HS-27A (cell line): Measurements from ENCODE around the gene RFC1.
"Not testable (repeated sequence)": the region's sequence is repeated elsewhere in the genome, so short reads cannot be mapped to it uniquely, and the experiment has no call there.

Source experiments
- DNase-seq: peaks from one replicate; pipeline ENCODE4 v3.0.0-alpha.2; 2012; ENCODE audit warnings: low read depth, missing footprints

Gene RFC1

GRCh38 chr4:39365830-39366771, at the start of gene RFC1:
Gene RFC1, minus strand, starts transcription at chr4:39366362. Its CDS starts 121 bp downstream, at chr4:39366241.
- DNase-seq = peak; percentile 80

DNA sequence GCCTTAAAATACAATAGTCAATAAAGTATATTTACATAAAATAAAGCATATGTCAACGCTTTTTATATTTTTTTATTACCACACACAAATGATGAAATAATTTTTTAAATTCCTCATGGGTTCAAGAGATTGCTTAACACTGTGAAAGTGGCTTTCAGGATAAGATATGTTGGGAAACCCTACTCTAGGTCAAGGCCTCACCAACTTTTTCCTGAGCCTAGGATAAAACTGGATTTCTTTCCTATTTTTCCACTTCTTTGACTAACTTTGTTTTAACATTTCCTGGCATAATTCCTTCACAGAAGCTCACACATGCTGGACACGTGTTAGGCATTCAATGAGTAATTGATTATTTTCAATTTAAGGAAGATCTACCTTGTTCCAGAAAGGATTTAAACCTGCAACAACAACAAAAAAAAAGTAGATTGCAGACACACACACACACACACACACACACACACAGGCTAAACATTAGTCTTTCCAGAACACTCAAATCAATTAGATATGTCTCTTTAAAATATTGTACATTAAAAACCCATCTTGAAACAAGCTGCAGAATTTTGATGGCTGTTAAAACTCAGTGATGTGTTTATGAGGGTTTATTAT, 49.6 kb upstream of the RFC1 start:
- no peak for DNase-seq

DNA sequence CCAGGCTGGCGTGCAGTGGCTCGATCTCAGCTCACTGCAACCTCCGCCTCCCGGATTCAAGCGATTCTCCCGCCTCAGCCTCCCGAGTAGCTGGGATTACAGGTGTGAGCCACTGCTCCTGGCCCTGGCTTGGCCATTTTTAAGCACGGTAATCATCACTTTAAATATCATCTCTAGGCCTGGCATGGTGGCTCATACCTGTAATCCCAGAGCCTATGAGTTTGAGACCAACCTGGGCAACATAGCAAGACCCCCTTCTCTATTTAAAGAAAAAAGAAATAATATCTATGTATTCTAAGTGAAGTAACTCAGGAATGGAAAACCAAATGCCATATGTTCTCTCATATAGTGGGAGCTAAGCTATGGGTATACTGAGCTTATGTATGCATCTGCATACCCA, 45.4 kb upstream of the RFC1 start:
- DNase-seq = not testable (repeated sequence)

DNA sequence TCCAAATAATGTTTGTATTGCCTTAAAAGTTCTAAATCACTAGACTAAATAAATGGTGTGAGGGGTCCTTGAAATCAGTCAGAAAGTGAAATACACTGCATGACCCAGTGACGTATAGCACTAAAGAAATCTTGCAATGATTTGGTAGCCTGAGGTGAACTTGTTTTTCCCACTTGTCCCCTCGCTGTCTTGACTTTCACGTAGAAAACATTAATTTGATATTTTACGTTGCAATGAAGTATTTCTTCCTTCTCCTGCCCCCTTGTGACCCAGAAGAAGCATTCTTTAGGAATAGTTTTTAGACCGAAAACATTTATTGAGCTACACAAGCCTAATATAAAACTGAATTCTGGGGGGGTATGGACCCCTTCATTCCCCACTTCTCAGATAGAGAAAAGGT, 44.3 kb upstream of the RFC1 start:
- DNase-seq = no peak

DNA sequence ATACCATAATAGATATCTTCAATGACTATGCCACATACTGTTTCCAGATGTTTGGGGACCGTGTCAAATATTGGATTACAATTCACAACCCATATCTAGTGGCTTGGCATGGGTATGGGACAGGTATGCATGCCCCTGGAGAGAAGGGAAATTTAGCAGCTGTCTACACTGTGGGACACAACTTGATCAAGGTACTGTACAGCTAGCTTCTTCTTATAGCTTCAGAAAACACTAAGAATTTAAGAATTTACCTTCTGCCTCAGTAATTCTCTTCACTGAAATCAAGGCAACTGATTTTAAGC, 41.4 kb upstream of the RFC1 start:
- DNase-seq = no peak

DNA sequence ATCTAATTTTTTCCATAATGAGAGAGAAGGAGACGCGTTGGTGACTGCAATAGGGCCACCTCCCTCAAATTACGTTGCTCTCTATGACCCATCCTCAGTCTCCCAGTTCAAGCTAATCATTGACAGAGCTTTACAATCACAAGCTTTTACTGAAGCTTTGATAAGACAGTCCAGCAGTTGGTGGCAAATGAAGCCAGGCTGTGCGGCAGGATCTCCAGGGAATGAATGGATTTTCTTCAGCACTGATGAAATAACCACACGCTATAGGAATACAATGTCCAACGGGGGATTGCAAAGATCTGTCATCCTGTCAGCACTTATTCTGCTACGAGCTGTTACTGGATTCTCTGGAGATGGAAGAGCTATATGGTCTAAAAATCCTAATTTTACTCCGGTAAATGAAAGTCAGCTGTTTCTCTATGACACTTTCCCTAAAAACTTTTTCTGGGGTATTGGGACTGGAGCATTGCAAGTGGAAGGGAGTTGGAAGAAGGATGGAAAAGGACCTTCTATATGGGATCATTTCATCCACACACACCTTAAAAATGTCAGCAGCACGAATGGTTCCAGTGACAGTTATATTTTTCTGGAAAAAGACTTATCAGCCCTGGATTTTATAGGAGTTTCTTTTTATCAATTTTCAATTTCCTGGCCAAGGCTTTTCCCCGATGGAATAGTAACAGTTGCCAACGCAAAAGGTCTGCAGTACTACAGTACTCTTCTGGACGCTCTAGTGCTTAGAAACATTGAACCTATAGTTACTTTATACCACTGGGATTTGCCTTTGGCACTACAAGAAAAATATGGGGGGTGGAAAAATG, 40.8 kb upstream of the RFC1 start, which contains the start of gene KLB:
Gene KLB, plus strand, starts transcription at position 168 of the 821 bp plus-strand sequence. Its CDS starts 20 bp downstream, at position 188.
- no peak for DNase-seq

DNA sequence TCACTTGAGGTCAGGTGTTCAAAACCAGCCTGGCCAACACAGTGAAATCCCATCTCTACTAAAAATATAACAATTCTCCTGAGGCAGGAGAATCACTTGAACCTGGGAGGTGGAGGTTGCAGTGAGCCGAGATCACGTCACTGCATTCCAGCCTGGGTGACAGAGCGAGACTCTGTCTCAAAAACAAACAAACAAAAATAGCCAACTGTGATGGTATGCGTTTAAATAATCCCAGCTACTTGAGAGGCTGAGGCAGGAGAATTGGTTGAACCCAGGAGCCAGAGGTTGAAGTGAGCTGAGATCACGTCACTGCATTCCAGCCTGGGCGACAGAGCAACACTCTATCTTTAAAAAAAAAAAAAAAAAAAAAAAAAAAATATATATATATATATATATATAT, 35.5 kb upstream of the RFC1 start:
- not testable (repeated sequence) for DNase-seq

- DNase-seq = no peak
Observed at GRCh38 chr4:39394706-39395105, 28.5 kb upstream of the RFC1 start.

DNA sequence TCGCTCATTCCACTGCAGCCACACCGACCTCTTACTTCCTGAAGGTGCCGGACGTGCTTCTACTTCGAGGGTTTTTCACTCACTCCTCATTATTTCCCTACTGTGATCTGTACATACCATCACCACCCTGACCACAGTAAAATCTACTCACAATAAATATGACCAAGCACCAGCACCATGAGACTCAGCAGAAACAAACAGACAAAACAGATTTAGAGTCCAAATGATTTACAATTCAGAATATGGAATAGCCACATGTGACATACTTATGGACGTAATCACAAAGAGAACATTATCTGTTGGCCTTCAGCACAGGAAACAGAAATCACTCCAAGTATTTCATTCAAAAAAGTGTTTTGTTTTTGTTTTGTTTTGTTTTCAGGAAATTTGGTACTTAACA, 24.4 kb upstream of the RFC1 start:
- DNase-seq = no peak

DNA sequence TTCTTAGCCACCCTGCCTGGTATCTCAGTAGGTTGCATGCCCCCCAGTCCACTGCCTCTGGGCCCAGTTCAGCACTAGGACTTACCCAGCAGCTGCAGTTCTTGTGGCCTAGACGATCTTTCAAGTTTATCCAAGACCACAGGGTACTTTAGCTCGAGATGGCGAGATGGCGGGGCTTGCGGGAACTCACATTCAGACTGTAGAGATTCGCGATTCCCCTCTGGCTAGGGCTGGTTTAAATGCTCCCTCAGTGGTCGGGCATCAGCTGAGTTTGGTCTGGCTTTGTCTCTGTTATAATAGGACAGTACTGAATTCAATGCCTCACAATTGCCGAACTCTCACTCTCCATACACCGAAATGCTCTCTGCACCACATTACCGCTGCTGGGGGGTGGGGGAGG, 18.4 kb upstream of the RFC1 start:
- DNase-seq = no peak

- DNase-seq = no peak
Observed at GRCh38 chr4:39383690-39384089, 17.5 kb upstream of the RFC1 start.

GRCh38 chr4:39375478-39375877, 9.3 kb upstream of the RFC1 start:
- DNase-seq = no peak

DNA sequence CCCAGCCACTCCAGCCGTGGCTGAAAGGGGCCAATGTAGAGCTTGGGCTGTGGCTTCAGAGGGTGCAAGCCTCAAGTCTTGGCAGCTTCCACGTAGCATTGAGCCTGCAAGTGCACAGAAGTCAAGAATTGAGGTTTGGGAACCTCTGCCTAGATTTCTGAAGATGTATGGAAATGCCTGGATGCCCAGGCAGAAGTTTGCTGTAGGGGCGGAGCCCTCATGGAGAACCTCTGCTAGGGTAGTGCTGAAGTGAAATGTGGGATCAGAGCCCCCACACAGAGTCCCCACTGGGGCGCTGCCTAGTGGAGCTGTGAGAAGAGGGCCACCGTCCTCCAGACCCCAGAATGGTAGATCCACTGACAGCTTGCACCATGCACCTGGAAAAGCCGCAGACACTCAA, 5.0 kb upstream of the RFC1 start:
- DNase-seq = not testable (repeated sequence)

DNA sequence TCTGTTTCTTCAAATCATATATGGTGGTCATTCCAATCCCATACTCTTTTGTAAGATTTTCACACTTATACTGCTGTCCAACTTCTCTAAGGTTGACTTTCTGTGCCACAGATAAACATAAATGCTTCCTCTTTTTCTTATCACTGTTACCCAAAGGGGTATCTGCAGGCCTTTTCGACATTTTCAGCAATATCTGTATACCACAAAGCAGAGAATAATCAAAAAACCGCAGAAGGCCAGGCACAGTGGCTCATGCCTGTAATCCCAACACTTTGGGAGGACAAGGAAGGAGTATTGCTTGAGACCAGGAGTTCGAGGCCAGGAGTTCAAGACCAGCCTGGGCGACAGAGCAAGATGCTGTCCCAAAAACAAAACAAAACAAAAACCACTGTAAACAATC, 3.1 kb upstream of the RFC1 start:
- DNase-seq = no peak

DNA sequence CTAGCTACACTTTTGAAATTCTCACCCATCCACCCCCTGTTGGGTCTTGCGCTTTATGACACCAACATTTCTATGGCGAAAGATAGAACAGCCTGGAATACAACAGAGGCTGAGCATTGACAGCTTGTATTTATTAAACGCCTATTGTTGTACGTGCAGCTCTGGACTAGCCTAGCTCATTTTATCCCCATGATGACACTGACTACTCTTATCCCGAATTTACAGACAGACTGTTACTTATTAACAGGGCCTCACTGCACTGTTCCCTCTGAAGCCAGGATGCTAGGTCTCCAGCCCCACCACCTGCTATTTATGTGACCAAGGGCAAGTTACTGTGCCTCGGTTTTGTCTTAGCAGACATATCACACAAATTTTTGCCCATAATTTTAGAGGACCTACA, 1.0 kb upstream of the RFC1 start:
- DNase-seq = no peak

DNA sequence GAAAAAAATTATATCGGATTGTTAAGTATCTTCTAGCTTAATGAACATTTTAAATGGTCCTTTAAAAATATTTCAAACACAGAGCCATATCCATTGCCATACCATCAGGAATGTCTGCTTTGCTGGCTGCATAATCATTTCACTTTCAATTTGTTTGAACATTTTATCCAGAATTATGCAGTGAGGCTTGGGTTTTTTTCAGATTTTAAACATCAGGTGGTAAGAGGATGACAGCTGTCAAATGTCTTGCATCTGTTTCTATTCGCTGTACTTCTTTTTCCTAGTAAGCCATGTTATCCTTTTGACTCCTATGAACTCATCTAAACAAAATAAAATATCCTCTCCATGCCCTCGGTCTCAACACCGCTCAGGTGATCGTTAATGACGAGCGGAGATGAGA, 802 bp downstream of the RFC1 start:
- DNase-seq = no peak

- no peak for DNase-seq
Observed at GRCh38 chr4:39363773-39364393, 2.3 kb downstream of the RFC1 start.

- no peak for DNase-seq
Observed at GRCh38 chr4:39362827-39363226, 3.3 kb downstream of the RFC1 start.

- DNase-seq = not testable (repeated sequence)
Observed at GRCh38 chr4:39360611-39361010, 5.6 kb downstream of the RFC1 start.

DNA sequence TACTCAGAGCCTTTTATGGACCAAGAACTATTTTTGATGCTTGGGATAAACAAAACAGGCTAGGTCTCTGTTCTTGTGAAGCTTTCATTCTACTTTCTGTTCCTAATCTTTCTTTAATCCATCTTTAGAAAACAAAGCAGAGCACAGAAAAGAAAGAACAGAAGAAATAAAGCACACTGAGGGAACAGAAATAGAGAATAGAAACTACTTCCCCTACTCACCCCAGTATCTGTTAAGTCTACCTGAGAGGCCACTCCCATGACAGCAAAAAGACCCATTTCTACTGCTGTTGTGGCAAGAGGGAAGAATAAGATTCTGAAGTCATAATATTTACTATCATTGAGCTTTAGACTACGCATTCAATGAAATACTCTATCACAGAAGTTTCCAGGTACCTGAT, 9.2 kb downstream of the RFC1 start:
- DNase-seq = no peak

- DNase-seq = no peak
Observed at GRCh38 chr4:39354254-39354552, 12.0 kb downstream of the RFC1 start.

GRCh38 chr4:39353478-39354253, 12.5 kb downstream of the RFC1 start:
- DNase-seq = no peak
